Measurements from ENCODE around the gene CC2D2B.
"Not testable (repeated sequence)": the region's sequence is repeated elsewhere in the genome, so short reads cannot be mapped to it uniquely, and the experiment has no call there.

CC2D2B gene

GRCh38 chr10:95987685-95988426 lies 80.1 kb downstream of the CC2D2B start:
- ChIA-PET POLR2A (ENCODE audit: low non-redundant PET) (no interaction called here), CTCF (no interaction called here)
- no peak for TF ChIP-seq CTCF (conservative IDR thresholded peaks at IDR 0.05; ENCODE audit: low read depth)
- H3K27ac ChIP-seq: no peak overlapping the region
- DNase-seq (ENCODE audit: low spot score): no peak

- POLR2A ChIA-PET (ENCODE audit: low non-redundant PET): no interaction called here
Measured at GRCh38 chr10:95988702-95989101, 80.9 kb downstream of the CC2D2B start.

GRCh38 chr10:95994376-95994775 lies 86.6 kb downstream of the CC2D2B start:
- DNase-seq (ENCODE audit: low spot score); H3K27ac ChIP-seq; POLR2A ChIA-PET (ENCODE audit: low non-redundant PET); CTCF ChIA-PET: not testable (repeated sequence)

More at GRCh38 chr10:95988702-95989101, 80.9 kb downstream of the CC2D2B start:
- no peak for TF ChIP-seq CTCF (conservative IDR thresholded peaks at IDR 0.05; ENCODE audit: low read depth)
- no peak for DNase-seq (ENCODE audit: low spot score)
- H3K27ac ChIP-seq: no peak overlapping the region
- CTCF ChIA-PET: interaction anchor here (0.7 kb wide), 1 partner anchor 988 kb away, joined by 3 read pairs; no protein-coding TSS in a partner anchor

GRCh38 chr10:95998255-95998784 lies 90.5 kb downstream of the CC2D2B start:
- no peak overlapping the region for H3K27ac ChIP-seq
- ChIA-PET POLR2A (ENCODE audit: low non-redundant PET) (no interaction called here), CTCF (no interaction called here)
- TF ChIP-seq CTCF (conservative IDR thresholded peaks at IDR 0.05; ENCODE audit: low read depth): no peak
- no peak for DNase-seq (ENCODE audit: low spot score)

- ChIA-PET POLR2A (ENCODE audit: low non-redundant PET) (no interaction called here), CTCF (no interaction called here)
- no peak for TF ChIP-seq CTCF (conservative IDR thresholded peaks at IDR 0.05; ENCODE audit: low read depth)
- no peak overlapping the region for H3K27ac ChIP-seq
- DNase-seq (ENCODE audit: low spot score): no peak
Measured at GRCh38 chr10:96013956-96014355, 106.2 kb downstream of the CC2D2B start.

- ChIA-PET CTCF (no interaction called here), POLR2A (ENCODE audit: low non-redundant PET) (no interaction called here)
- no peak overlapping the region for H3K27ac ChIP-seq
- no peak for DNase-seq (ENCODE audit: low spot score)
- TF ChIP-seq CTCF (conservative IDR thresholded peaks at IDR 0.05; ENCODE audit: low read depth): no peak
Measured at GRCh38 chr10:96014473-96015102, 106.8 kb downstream of the CC2D2B start.

- peak; percentile 74 for DNase-seq (ENCODE audit: low spot score)
- POLR2A ChIA-PET (ENCODE audit: low non-redundant PET): interaction anchor here (0.6 kb wide), 1 partner anchor 322 kb away, joined by 8 read pairs; no protein-coding TSS in a partner anchor
- no peak overlapping the region for H3K27ac ChIP-seq
- CTCF ChIA-PET: interaction anchor here (0.5 to 1.6 kb wide), 21 partner anchors 9 to 1283 kb away, joined by 3 to 11 read pairs (median 4); partner anchors contain the start of gene ZNF518A
- peak; percentile 80 for TF ChIP-seq CTCF (conservative IDR thresholded peaks at IDR 0.05; ENCODE audit: low read depth)
Measured at GRCh38 chr10:96017191-96017687, 109.5 kb downstream of the CC2D2B start.

All from RWPE1 (cell line).